ENCODE data around the gene LDLRAD4.

The LDLRAD4 gene

DNA sequence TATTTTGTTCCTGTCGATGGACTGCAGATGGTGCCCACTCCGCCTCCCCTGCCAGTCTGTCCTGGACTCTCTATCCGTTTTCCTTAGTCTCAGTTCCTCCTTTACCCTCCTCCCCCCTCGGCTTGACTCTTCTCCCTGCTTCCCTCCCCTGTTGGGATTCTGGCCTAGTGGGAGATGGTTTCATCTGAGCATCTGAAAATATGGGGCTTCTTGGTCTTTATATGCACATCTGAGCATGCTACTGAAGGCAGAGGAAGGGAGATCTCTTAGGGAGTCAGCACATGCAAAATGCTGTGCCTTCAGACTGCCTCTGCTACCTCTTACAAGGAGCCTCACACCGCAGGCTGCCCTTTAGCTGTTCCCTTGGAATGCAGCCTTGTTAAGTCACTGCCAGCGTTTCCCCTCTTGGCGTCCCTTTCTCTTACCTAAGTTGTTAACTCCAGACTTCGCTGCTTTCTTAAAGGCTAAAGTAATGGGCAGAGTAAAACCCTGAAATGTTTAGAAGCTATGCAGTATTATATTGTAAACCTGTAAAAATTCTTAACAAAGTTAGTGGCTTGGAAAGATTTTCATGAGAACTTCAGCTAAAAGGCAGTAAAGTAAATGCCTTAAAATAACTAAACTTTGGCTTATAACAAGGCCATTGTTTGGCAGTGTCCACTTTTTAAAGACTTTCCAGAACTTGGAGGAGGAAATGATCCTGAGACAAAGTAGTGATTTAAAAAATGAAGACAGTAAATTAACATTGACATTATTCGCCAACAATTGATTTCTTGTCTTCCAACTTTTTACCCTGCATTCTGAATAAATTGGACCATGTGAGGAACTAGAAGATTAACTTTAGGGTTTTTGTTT is 49.8 kb downstream of the LDLRAD4 start:
- DNase-seq = no peak

DNA sequence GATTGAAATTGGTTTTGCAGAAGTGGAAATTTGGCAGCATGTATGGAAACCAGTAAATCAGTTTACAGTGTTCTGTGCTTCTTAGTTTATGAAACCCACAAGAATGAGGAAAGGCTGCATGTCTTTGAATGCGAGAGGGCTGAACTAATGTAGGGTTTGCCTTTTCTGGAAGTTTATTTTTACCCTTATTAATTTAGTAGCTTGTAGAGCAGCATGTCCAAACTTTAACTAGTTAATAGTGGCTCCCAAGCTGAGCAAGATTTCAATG is 50.4 kb downstream of the LDLRAD4 start:
- no peak for DNase-seq

DNA sequence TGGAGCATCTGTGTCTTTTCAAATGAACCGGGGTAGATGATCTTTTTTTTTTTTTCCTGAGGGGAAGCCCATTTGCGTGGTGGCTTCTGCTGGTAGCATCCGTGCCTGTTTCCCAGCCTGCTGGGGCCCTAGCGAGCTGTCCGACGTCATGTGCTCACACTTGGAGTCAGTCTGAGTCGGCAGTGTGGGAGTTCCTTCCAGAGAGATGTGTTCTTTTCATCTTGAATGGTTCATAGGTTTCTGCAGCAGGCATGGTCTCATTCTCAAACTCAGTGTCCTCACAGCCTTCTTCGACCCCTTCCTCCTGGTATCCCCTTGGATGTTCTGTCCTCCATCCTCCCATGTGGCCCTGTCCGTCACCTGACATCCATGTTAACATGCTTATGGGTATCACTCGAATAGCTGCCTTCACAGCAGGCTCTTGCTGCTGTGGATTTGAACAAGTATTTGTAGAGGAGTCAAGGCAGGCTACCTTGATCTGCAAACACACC is 51.0 kb downstream of the LDLRAD4 start:
- DNase-seq = no peak

DNA sequence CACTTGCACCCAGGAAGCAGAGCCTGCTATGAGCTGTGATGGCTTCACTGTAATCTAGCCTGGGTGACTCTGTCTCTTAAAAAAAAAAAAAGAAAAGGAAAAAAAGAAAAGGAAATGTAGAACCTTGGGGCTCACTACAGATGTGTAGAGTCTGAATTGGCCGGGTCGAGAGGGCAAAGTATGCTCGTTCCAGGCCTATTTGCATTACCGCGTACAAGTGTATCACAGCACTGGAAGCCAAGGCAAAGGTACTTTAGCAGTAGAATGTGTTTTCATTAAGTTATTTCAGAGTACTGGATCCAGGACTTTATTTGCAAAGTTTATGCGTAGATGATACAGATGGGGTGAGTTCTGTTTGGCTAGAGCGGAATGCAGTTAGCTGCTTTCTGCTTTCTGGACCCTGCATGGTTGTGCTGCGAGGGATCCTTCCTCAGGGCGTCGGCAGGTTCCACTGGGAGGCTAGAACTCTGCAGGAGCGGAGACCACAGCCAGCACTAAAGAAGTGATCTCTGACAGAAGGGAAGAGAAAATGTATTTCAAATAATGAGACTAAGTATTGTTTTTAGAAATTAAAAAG is 51.8 kb downstream of the LDLRAD4 start:
- DNase-seq = no peak

DNA sequence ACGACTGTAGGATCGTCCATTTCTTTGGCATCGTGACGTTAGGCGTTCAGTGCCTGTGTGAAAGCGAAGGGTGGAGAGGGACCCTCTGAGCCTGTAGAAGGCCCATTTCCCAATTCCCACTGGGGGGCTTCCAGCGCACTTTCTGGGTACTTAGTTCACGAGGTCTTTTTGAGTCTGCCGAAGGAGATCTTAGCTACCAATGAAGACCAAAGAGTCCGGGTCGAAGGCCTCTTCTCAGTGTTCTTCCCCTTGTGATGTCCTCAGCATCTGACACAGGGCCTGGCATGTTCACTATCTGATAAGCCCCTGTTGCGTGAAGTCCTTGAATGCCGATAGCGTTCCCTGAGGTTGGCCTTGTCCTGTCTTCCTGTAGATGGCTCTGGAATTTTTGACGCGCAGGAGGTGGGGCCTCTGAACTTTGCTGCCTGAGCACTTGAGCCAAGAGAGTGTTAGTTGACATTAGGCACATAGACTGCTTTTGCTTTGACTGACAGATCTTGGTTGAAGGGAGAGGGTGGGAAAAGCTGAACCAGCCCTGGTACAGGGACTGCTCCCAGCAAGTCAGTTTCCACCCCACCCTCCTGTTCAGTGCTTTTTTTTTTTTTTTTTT is 52.8 kb downstream of the LDLRAD4 start:
- no peak for DNase-seq

DNA sequence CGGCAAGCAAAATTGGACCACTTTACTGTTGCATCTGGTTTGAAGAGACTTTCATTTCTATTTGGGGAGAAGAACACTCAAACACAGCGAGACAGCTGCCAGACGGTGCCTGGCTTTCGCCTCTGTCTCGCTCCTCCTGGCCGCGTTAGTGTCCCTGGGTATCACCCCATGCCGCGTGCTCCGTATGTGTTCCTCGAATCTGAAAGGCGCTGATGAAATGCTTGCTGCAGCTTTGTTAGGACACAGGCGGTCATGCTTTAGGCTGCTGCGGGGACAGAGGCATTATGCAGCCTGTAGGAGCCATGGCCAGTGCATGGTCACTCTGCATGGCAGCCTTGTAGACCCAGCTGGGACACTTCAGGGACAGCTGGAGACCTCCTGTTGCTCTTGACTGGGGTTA is 53.9 kb downstream of the LDLRAD4 start:
- no peak for DNase-seq

DNA sequence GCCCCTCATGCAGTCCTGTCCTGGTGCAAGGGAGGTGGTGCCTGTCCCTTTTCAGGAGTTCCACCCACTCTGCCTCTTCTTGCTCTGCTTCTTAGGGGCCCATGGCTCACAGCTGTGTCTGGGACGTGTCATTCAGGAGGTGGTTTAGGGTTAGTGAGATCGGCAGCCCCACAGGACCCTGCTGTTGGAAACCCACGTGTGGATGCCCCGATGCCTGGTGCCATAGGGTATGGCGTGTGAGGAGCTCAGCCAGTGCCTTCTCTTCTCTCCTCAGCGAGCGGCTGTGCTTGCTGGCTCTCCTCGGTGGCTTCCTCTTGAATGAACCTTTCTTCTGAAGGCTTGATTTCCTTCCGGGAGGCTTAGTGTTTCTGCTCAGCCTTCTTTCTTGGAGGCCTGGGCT is 55.2 kb downstream of the LDLRAD4 start:
- no peak for DNase-seq

DNA sequence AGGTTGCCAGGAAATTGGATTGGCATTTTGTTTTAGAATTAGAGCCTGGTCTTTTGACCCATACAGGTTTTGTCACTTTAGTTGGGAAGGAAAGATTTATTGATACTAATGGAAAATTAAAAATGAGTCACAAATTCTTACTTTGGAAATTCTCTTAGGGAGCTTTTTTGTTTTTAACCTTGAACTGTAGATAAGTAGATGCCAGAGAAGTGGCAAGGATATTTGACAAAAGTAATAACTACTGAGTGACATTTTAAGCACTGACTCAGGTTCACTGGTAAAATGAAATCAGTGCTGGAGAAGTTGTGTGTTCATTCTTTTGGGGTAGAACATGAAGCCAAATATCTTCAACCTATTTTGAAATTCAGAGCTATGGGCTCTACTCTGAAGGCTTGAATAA is 56.5 kb downstream of the LDLRAD4 start:
- DNase-seq = no peak

DNA sequence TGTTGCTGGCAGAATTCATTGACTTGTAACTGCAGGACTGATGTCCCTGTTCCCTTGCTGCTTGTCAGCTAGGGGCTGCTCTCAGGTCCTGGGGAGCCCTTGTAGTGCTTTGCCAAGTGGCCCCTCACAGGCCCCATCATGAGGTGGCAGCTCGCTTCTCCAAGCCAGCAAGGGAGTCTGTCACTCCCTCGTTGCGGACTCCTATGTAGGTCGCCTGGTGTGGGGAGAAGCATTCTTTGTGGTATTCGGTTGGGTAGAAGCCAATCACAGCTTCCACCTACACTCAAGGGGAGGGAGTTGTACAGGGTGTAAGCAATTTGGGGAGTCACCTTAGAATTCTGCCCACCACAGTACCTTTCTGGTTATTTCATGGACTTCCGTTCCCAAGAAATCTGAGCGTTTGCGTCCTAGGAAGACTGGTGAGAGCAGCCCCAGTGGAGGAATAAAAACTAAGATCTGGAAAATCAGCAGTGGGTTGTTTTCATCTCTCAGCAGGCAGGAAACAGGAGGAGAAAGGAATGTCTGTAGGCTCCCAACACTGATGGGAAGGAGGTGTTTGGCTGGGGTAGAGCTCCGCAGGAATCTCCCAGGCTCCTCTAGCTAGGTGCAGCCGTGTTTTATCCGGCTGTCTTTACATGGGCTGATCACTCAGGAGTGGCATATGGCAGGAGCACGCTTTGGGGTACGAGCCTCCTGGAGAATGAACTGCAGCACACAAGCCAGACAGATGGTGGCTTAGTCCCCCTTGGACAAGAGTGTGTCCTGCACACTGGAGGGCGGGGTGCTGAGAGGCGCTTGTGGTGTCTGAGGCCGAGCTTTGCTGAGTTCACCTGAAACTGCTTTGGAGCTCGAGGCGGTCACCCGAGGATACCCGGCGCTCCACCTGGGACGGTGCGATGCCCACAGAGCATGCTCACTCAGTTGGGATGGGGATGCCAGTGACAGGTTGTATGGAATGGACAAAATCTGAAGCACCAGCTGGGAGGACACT is 58.3 kb downstream of the LDLRAD4 start:
- DNase-seq = no peak

DNA sequence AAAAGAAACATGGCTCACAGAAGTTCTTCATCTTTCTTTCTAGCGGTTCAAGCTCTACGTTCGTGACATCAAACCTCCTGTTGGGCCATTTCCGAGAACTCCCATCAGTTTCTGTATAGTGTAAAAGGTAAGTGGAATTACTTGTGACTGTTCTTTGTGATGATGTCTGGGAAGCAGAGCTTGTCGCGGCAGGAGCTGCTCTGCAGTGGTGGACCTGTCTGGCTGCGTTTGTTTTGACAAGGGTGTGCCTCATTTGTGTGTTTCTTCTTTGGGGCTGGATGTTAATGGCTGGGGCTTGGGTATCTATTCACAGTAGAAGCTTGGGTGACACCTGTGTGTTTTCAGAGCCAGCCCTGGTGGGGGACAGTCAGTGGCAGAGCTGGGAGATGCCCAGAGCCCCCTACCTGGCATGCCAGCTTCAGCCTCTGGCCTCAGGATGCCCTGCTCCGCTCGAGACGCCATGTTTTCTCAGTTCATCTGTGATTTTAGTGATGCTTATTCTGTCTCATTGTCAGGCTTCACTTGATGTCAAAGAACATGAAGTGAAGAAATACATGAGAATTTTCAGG is 59.6 kb downstream of the LDLRAD4 start:
- no peak for DNase-seq

DNA sequence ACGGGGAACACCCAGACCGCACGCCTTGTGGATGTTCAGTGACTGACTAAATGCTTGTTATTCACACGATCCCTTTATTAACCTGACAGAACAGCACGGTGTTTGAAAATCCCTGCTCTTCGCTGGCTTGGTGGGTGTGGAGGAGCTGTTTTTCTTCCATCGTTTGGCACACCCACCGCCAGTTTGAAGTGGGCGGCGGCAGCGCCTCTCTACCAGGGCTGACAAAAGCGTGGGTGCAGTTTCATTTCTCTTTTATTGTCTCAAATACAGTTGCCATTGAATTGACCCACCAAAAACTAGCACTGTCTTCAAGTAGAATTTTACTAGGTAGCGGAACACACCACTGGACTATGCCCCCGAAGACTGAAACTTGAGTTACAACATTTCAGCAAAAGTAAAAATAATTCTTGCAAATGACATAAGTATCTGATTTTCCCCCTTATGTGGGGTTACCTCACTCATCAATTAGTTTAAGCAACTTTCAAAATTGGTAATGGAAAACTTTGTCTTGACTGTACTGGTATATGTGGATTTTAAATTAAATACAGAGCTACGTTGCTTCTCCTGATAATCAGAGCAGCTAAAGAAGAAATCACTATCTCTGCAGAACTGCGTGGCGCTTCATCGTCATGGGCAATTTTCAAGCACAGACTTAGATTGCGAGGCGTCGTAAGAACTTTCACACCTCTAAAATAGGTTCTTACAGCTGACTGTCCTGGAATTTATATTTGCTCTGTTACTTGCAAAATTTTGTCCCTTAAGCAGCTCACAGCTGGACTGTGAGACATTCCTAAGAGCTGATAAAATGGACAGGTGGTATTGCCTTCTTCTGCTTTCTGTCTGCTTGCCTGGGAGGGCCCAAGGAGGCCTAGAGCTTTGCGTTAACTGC is 60.9 kb downstream of the LDLRAD4 start:
- DNase-seq = peak; percentile 53

DNA sequence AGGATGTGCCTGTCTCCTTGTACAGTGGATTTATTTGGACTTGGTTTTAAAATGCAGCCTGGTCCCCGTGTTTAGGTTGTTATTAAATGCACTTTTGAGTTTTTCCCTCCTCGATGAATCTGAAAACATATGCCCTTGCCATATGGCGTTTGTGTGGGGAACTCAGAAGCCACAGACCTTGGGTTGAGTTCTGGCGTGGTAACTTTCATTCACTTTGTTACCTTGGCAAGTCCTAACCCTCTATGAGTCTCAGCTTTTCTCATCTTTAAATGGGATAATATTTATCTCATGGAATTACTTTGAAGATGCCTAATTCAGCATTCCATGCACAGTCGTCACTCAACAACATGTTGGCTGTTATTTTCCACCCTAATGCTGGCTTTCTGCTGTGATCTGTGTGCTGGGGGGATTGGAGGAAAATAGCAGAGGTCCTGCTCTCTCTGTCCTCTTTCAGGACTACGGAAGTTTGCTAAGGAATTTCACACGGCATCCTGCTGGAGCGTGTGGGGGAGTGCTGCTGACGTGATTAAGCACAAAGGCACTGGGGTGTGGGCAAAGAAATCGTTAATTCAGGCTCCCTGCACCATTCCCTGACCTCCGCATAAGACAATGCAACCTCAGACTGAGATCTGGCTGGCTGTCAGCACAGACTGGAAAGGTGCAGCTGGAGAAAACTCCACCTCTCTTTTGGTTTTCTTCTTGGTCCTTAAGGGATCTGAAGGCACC is 61.7 kb downstream of the LDLRAD4 start:
- DNase-seq = no peak

DNA sequence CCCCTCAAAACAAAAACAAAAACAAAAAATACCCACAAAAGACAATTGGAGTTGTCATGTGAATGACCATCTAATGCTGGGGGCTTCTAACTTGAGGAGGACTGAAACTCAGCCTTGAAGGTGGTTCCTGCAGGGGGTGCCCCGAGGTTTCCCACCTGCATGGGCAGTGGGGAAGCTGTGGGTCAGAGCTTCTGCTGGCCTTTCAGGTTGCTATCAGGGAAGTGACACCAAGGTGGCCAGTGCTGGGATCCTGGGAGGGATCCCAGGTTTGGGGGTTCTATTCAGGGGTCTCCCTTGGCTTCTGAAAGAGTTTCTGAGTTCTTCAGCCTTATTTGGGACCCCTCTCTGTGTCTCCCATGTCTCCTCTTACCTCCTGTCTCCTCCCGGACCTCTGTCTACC is 62.8 kb downstream of the LDLRAD4 start:
- DNase-seq = no peak

DNA sequence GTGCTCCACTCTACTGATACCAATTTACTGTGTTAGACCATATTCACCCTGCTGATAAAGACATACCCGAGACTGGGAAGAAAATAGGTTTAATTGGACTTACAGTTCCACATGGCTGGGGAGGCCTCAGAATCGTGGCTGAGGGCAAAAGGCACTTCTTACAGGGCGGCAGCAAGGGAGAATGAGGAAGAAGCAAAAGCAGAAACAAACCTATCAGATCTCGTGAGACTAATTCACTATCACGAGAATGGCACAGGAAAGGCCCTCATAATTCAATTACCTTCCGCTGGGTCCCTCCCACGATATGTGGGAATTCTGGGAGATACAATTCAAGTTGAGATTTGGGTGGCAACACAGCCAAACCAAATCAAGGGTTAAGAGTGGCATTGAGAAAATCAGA is 65.2 kb downstream of the LDLRAD4 start:
- DNase-seq = no peak

DNA sequence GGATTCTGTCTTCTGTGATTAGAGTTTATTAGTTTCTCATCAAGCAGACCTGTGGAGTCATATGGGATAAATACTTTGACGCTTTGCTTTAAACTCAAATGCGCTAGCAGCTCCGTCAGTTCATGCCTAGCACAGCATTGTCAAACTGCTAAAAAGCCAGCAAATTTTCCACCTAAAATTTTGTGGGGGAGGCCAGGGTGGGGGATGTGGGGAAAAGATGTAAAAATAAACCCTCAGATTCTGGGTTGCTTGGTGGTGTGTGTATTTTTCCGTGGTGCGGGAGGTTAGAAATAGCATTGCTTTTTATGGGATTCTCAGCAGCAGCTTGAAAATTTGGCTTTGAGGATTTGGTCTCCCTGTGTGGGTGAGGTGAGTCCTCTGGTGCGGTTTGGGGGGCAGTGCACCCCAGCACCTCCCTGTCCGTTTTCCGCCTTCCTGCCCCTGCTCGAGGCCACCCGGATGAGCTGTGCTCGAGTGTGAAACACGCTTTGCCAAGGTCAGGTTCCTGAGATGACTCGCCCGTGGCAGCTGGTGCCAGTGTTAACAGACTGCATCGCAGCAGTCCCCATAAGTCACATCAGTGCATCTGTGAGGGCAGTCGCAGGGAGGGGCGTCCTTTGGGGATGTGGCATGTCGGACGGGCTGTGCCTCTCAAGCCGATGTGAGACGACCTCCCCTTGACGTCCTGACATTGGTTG is 65.9 kb downstream of the LDLRAD4 start:
- no peak for DNase-seq

DNA sequence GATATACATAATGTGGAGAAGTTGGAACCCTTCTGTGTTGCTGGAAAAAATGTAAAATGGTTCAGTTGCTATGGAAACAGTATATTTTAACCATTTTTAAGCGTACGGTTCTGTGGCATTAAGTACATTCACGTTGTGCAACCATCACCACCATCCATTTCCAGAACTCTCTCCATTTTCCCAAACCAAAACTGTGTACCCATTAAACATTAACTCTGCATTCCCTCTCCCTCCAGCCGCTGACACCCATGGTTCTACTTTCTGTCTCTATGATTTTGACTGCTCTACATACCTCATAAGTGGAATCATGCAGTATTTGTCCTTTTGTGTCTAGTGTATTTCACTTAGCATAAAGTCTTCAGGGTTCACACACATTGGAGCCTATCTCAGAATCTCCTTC is 67.3 kb downstream of the LDLRAD4 start:
- no peak for DNase-seq

DNA sequence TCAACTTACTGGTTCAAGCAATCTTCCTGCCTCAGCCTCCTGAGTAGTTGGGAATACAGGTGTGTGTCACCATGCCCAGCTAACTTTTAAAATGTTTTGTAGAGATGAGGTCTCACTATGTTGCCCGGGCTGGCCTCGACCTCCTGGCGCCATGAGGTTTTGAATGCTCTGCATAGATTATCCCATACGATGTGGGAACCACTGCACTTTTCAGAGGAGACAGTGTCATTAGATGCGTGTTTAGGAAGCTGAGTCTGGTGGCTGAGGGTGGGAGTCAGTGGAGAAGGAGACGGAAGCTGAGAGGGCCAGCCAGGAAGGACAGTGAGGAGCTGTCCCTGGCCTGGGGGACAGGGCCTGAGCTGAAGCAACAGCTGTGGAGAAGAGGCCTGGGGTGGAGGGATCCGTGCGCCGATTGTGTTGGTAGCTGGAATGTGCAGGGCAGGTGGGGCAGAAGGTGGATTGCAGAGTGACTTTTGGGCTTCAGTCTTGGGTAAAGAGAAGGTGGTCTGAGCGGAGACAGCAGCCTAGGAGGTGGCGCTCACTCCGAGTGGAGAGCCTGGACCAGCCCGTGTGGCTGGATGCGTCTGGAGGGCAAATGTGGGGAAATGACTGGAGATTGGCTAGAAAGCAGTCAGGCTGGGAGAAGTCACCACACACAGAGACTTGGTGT is 68.0 kb downstream of the LDLRAD4 start:
- DNase-seq = no peak

DNA sequence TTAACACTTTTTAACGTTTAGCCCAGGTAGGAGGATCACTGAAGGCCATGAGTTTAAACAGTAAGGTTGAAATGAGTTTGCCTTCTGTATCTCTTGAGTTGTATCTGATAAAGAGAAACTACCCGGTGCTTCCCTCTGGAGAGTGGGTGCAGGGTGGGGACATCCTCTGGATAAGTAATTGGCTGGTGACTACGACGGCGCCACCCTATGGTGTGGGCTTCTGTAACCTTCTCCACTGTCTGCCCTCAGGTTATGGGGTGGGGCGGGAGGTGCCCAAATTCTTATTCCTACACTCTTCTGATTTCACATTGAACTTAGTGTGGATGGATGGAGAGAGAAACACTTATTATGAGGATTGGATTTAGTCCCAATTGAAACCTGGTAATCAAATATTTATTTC is 68.8 kb downstream of the LDLRAD4 start:
- DNase-seq = no peak

DNA sequence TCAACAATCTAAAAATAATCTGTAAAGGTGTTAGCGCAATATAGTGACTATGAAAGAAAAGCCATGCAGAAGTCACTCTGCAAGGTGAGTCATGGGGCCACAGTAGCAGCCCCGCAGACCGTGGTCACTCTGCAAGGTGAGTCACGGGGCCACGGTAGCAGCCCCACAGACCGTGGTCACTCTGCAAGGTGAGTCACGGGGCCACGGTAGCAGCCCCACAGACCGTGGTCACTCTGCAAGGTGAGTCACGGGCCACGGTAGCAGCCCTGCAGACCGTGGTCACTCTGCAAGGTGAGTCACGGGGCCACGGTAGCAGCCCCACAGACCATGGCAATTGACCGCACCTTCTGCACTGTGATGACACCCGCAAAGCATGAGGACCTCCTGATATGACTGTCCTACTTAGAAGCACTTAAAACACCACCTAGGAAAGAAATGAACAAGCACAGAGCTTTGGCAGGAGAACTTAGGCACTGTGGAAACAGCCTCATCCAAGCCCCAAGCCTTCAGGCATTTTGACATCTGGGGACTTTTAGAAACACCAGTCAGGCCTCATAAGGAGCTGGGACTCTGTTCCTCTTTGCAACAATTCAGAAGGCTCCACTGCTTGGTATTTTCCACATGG is 70.1 kb downstream of the LDLRAD4 start:
- no peak for DNase-seq
